Heart left ventricle (tissue), 16 donors: ENCODE results near the gene ZCCHC7. TPM values are rescaled to one million over a fixed set of nuclear protein-coding genes. Genes with fewer than 3 reads are reported as not detected.

ENCODE experiments used
- ATAC-seq, 4 donors: fragments of 200-7000 bp; cut with Tn5 transposase; one replicate each; pipeline ENCODE4 v1.9.1; 2020 to 2022; ENCODE audit warnings: moderate library complexity in 4 of 4, mild to moderate bottlenecking in 3 of 4, moderate number of reproducible peaks in 1 of 4
- DNase-seq, 5 donors: peaks; one replicate each; pipeline ENCODE4 v3.0.0-alpha.2; 2020
- H3K27ac ChIP-seq, 12 donors: fragments of 200-600 bp; sonication (generic) in 4 of 12; one replicate each; pipeline versions ENCODE4 v1.5.0 to v1.8.0; 2016 to 2022; ENCODE audit warnings: mild to moderate bottlenecking in 2 of 12
- H3K27me3 ChIP-seq, 9 donors: fragments of 200-600 bp; sonication (generic) in 2 of 9; one replicate each; pipeline versions ENCODE4 v1.5.1 to v1.8.0; 2016 to 2022; ENCODE audit warnings: mild to moderate bottlenecking in 3 of 9
- H3K36me3 ChIP-seq, 9 donors: fragments of 200-600 bp; sonication (generic) in 2 of 9; one replicate each; pipeline versions ENCODE4 v1.5.0 to v1.8.0; 2018 to 2022; ENCODE audit warnings: mild to moderate bottlenecking in 2 of 9
- H3K4me1 ChIP-seq, 12 donors: fragments of 200-600 bp; sonication (generic) in 4 of 12; one replicate each; pipeline versions ENCODE4 v1.5.0 to v1.8.0; 2016 to 2022; ENCODE audit warnings: mild to moderate bottlenecking in 3 of 12
- H3K4me3 ChIP-seq, 12 donors: fragments of 200-600 bp; sonication (generic) in 4 of 12; one replicate each; pipeline versions ENCODE4 v1.5.0 to v1.8.0; 2017 to 2022; ENCODE audit warnings: mild to moderate bottlenecking in 9 of 12, moderate library complexity in 4 of 12
- H3K9me3 ChIP-seq, 12 donors: fragments of 200-600 bp; sonication (generic) in 4 of 12; one replicate each; pipeline versions ENCODE4 v1.5.0 to v1.8.0; 2016 to 2022; ENCODE audit warnings: mild to moderate bottlenecking in 1 of 12
- CTCF ChIP-seq, 12 donors: fragments of 200-600 bp; sonication (generic) in 4 of 12; IDR thresholded peaks; one replicate each; pipeline versions ENCODE4 v1.5.0 to v1.8.0; 2018 to 2022; ENCODE audit warnings: antibody characterized with exemption in 12 of 12, mild to moderate bottlenecking in 5 of 12
- POLR2A ChIP-seq, 2 donors: fragments of 450-650 bp; IDR thresholded peaks; one replicate each; pipeline ENCODE4 v1.6.1; 2017; ENCODE audit warnings: antibody characterized with exemption in 2 of 2, mild to moderate bottlenecking in 2 of 2, moderate library complexity in 2 of 2
- WGBS, 4 donors: extraction: QIAGEN DNeasy Blood & Tissue Kit in 2 of 4; methylation state at CpG; one replicate each; pipeline versions ENCODE4 v1.1.5 to v1.1.7; 2013 to 2018; 5-methylcytosine and 5-hydroxymethylcytosine counted together
- intact Hi-C, 10 donors: fragments of 100-400 bp; cut with DNase I; formaldehyde crosslinking; loops; one replicate each; pipeline versions ENCODE4 v1.11.1 to v1.14.2; 2022
- polyA plus RNA-seq, 2 donors: library from polyadenylated mRNA; stranded (reverse); fragments of 200-250 nt; gene quantifications; one replicate each; pipeline ENCODE4 v1.2.3, GENCODE V29; 2013
- total RNA-seq, 9 donors: library from RNA; depleted of rRNA in 2 of 9; stranded (reverse); fragments of >200 nt in 2 of 9; fragmentation: NEBNext Ultra II Directional in 3 of 9; extraction: Animal tissue kit (Norgen Biotek cat#: 25700) in 3 of 9; gene quantifications; one replicate each; pipeline versions ENCODE4 v1.1.0 to v1.2.4, GENCODE V29; 2016 to 2023
- donor health status: ischemic (EF 13 %, LVEDD 7.1; RV severe dilation, severe dysfunction).
- donor health status: healthy with polysubstance abuse.
- donor health status: DM: no; HTN: yes; CAD: no.
- donor health status: DM: no; HTN: no; CAD: no.
- donor health status: ischemic (EF 25% LVEDD 6.9; RV normal size, moderate dysfunction).
- donor health status: ischemic (EF 25% LVEDD 5.7; RV mildly dilated, moderate dysfunction).
- donor health status: healthy.
- donor health status: DM: yes; HTN: yes; CAD: no.
- donor health status: ischemic (EF 35%, LVEDD 5.7; RV mildly dilated, moderate dysfunction).
- donor health status: nonischemic (EF 11% LVEDD 7.7; RV severe dilation, severe dysfunction).
- donor health status: DM: yes; HTN: yes; CAD: no.
- donor health status: PGD.
- donor health status: ischemic (EF 29% LVEDD 5.4; RV normal size, mild dysfunction).
- donor health status: nonischemic (EF 23%, LVEDD 6.1; RV moderate dilation, normal function).

ZCCHC7 gene
- total and polyA plus RNA-seq, 11 donors, result 3.5 to 14.8 (median 8.4) TPM

- DNase-seq (no peak), ATAC-seq (no peak)
- Histone ChIP-seq H3K4me1 (peaks cover 0 to 9% (median 0%) of the 10 kb centered on the region in 12 donors), H3K4me3 (no peak overlapping the region), H3K9me3 (no peaks in the 10 kb centered on the region), H3K27me3 (no peaks in the 10 kb centered on the region), H3K36me3 (peaks cover 0 to 4% (median 0%) of the 10 kb centered on the region in 9 donors), H3K27ac (no peak overlapping the region)
- TF ChIP-seq POLR2A (IDR thresholded peaks at IDR 0.05) (no peak), CTCF (IDR thresholded peaks at IDR 0.05) (no peak)
- intact Hi-C loops, result no loop called here
Measured at GRCh38 chr9:37238122-37238521, 117.7 kb downstream of the ZCCHC7 start.

- 93 to 98% (median 96%) methylated on average over 4 of the region's 4 CpGs for WGBS, 4 donors
- no peaks in the 10 kb centered on the region for H3K36me3 ChIP-seq
- H3K27me3 ChIP-seq, result no peaks in the 10 kb centered on the region
- ATAC-seq, result no peak
- intact Hi-C loops, result no loop called here
- no peak for TF ChIP-seq CTCF (IDR thresholded peaks at IDR 0.05)
- no peak for TF ChIP-seq POLR2A (IDR thresholded peaks at IDR 0.05)
- DNase-seq, result no peak
- H3K4me3 ChIP-seq, result no peak overlapping the region
- no peak overlapping the region for H3K27ac ChIP-seq
- H3K4me1 ChIP-seq, result peaks cover 0 to 9% (median 0%) of the 10 kb centered on the region in 12 donors
- H3K9me3 ChIP-seq, result no peaks in the 10 kb centered on the region
Measured at GRCh38 chr9:37239224-37239859, 119.0 kb downstream of the ZCCHC7 start.

GRCh38 chr9:37239921-37240320, 119.5 kb downstream of the ZCCHC7 start:
- Histone ChIP-seq H3K4me1 (peaks cover 0 to 9% (median 0%) of the 10 kb centered on the region in 12 donors), H3K27me3 (no peaks in the 10 kb centered on the region), H3K27ac (no peak overlapping the region), H3K36me3 (no peaks in the 10 kb centered on the region), H3K9me3 (no peaks in the 10 kb centered on the region), H3K4me3 (no peak overlapping the region)
- no peak for ATAC-seq
- intact Hi-C loops, result no loop called here
- 92 to 98% (median 96%) methylated on average over 2 of the region's 2 CpGs for WGBS, 4 donors
- no peak for DNase-seq
- no peak for TF ChIP-seq CTCF (IDR thresholded peaks at IDR 0.05)

GRCh38 chr9:37241340-37241739, 121.0 kb downstream of the ZCCHC7 start:
- H3K4me3 ChIP-seq, result no peak overlapping the region
- DNase-seq (no peak), ATAC-seq (no peak)
- WGBS, 4 donors, result 88 to 95% (median 95%) methylated on average over 1 of the region's 1 CpG
- no peak for TF ChIP-seq CTCF (IDR thresholded peaks at IDR 0.05)
- TF ChIP-seq POLR2A (IDR thresholded peaks at IDR 0.05), result no peak
- no peaks in the 10 kb centered on the region for H3K9me3 ChIP-seq
- peaks cover 0 to 9% (median 0%) of the 10 kb centered on the region in 12 donors for H3K4me1 ChIP-seq
- H3K36me3 ChIP-seq, result no peaks in the 10 kb centered on the region
- no peaks in the 10 kb centered on the region for H3K27me3 ChIP-seq
- intact Hi-C loops, result no loop called here
- no peak overlapping the region for H3K27ac ChIP-seq
